Thyroid gland (tissue), 4 donors: Measurements from ENCODE around the gene CACNA1I. TPM values are rescaled to one million over a fixed set of nuclear protein-coding genes. Genes with fewer than 3 reads are reported as not detected.
A peak's percentile ranks its signal among the peaks of the same experiment; 100 is the strongest.

Experiments used
- DNase-seq, 2 donors: peaks; one replicate each; pipeline ENCODE4 v3.0.0-alpha.2; 2019
- H3K27ac ChIP-seq, 3 donors: fragments of 200-600 bp; sonication (generic); 1 replicate in 2 of 3; 2 replicates in 1 of 3; pipeline ENCODE4 v1.5.1; 2016 to 2019; ENCODE audit warnings: mild to moderate bottlenecking in 1 of 3, moderate library complexity in 1 of 3
- H3K27me3 ChIP-seq: fragments of 200-600 bp; sonication (generic); one replicate; pipeline ENCODE4 v1.5.1; 2019
- H3K36me3 ChIP-seq, 2 donors: fragments of 200-600 bp; sonication (generic); one replicate each; pipeline ENCODE4 v1.5.1; 2016 to 2019
- H3K4me1 ChIP-seq, 2 donors: fragments of 200-600 bp; sonication (generic); one replicate each; pipeline ENCODE4 v1.5.1; 2017 to 2019
- H3K4me3 ChIP-seq, 3 donors: fragments of 200-600 bp; sonication (generic); replicated peaks in 1 of 3; 1 replicate in 2 of 3; 2 replicates in 1 of 3; pipeline ENCODE4 v1.5.1; 2016; ENCODE audit warnings: mild to moderate bottlenecking in 1 of 3
- H3K9me3 ChIP-seq: fragments of 200-600 bp; sonication (generic); one replicate; pipeline ENCODE4 v1.5.1; 2017
- POLR2A ChIP-seq, 2 donors: fragments of 450-650 bp; IDR thresholded peaks; one replicate each; pipeline ENCODE4 v1.6.1; 2017; ENCODE audit warnings: antibody characterized with exemption in 2 of 2, mild to moderate bottlenecking in 2 of 2, moderate library complexity in 1 of 2
- WGBS, 2 donors: methylation state at CpG; one replicate each; pipeline ENCODE4 v1.1.5; 2017; 5-methylcytosine and 5-hydroxymethylcytosine counted together
- intact Hi-C: fragments of 100-400 bp; cut with DNase I; formaldehyde crosslinking; loops from one replicate; pipeline ENCODE4 v1.15.1; 2023
- total RNA-seq, 4 donors: library from RNA; depleted of rRNA; stranded (reverse); fragments of >200 nt; gene quantifications; one replicate each; pipeline ENCODE4 v1.2.3, GENCODE V29; 2016
- TF ChIP-seq, protein P1 (sequence below), 6 experiments: fragments of 200-600 bp in 3 of 6; fragments of 450-650 bp in 3 of 6; sonication (generic) in 3 of 6; IDR thresholded peaks; one replicate each; pipeline ENCODE4 v1.5.1; 2016 to 2019; ENCODE audit warnings: antibody characterized with exemption in 6 of 6, mild to moderate bottlenecking in 2 of 6, inconsistent platforms in 1 of 6, moderate library complexity in 1 of 6

CACNA1I gene
- total RNA-seq, 4 donors from 2014 or later = 3.7 to 10.7 (median 6.4) TPM

DNA sequence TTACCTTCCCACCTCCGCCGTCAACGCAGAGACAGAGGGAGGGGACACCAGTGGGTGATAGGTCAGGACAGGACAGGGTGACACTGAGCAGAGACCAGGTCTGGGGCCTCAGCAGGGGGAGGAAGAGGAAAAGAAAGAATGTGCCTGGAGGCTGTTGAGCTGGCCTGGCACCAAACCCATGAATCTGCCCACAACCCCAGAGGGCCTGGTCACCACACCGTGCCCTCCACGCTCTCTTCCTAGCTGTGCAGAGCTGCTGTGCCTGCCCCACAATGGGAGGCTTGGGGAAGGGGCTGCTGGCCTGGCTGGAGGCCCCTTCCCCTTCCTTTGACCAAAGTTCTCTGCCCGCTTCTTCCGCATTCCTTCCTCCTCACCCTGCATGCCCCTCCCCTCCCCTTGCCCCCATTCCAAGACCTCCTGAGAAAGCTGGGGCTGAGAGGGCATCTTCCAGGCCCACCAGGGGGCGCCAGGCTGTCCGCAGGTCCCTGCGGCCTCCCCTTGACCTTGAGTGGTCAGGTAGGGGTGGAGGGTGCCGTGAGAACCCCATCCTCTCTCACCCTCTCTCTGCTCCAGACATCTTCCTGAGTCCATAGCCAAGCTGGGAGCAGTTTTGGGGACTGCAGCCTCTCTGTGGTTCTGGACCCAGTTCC is 11.0 kb upstream of the CACNA1I start:
- peak; percentile 68 to 75 for DNase-seq
- intact Hi-C loops = no loop called here
- H3K36me3 ChIP-seq = no peaks in the 10 kb centered on the region
- H3K27me3 ChIP-seq = no peaks in the 10 kb centered on the region
- TF ChIP-seq, protein P1, sequence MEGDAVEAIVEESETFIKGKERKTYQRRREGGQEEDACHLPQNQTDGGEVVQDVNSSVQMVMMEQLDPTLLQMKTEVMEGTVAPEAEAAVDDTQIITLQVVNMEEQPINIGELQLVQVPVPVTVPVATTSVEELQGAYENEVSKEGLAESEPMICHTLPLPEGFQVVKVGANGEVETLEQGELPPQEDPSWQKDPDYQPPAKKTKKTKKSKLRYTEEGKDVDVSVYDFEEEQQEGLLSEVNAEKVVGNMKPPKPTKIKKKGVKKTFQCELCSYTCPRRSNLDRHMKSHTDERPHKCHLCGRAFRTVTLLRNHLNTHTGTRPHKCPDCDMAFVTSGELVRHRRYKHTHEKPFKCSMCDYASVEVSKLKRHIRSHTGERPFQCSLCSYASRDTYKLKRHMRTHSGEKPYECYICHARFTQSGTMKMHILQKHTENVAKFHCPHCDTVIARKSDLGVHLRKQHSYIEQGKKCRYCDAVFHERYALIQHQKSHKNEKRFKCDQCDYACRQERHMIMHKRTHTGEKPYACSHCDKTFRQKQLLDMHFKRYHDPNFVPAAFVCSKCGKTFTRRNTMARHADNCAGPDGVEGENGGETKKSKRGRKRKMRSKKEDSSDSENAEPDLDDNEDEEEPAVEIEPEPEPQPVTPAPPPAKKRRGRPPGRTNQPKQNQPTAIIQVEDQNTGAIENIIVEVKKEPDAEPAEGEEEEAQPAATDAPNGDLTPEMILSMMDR (IDR thresholded peaks at IDR 0.05) = peak in 3 of 6 experiments; percentile 38 to 46 (median 40)
- no peak for TF ChIP-seq POLR2A (IDR thresholded peaks at IDR 0.05)
- H3K4me1 ChIP-seq = peaks cover 19 to 33% of the 10 kb centered on the region in 2 donors
- peak overlapping the region; percentile 70 to 93 (median 84) for H3K27ac ChIP-seq
- WGBS, 2 donors = 42 to 69% methylated on average over 11 of the region's 11 CpGs
- H3K9me3 ChIP-seq = no peaks in the 10 kb centered on the region
- H3K4me3 ChIP-seq = no peak overlapping the region

DNA sequence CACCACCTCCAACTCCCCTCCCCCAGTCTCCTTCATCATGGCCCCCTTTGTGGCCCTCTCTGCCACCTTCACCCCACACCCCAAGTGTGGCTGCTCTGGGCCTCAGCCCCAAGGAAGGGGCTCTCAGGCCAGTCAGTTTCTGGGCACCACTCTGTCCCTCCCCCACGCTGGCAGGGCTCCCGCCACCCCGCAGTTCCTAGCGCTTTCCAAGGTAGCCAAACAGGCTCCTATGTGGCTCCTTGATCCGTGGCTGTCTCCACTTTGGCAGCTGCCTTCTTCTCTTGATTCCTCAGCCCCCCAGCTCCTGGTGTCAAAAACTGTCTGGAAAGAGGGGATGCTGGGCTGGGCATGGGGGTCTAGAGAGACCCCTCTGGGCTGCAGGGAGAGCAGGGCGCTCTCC is 10.4 kb upstream of the CACNA1I start:
- intact Hi-C loops = no loop called here
- no peak for TF ChIP-seq POLR2A (IDR thresholded peaks at IDR 0.05)
- TF ChIP-seq, protein P1 (IDR thresholded peaks at IDR 0.05) = no peak

DNA sequence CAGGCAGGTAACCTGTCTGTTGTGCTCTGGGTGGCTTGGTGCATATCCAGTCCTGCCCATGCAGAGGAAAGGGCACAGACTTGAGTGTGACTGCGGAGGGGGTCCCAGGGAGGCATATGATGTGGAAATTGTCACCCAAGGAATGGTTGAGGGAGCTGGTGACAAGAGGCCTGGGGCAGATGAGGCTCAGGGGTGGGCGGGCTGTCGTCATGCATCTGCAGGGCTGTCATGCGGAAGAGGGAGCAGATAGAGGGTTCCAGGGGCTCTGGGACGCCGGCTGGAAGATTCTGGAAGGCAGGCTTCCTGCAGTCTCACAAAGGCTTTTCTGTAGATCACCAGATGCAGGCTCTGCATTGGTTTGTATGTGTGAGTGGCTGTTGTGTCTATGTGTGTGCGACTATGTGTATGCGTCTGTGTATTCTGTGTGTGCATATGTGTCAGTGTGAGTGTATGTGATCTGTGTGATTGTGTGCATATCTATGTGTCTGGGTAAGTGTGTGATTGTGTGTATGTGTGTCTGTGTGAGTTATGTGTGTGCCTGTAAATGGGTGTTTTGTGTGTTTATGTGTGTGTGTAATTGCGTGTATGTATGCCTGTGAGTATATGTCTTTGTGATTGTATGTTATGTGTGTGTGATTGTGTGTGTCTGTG is 7.6 kb upstream of the CACNA1I start:
- no peak overlapping the region for H3K27ac ChIP-seq
- H3K27me3 ChIP-seq = no peaks in the 10 kb centered on the region
- peaks cover 19 to 33% of the 10 kb centered on the region in 2 donors for H3K4me1 ChIP-seq
- H3K4me3 ChIP-seq = no peak overlapping the region
- no peak for TF ChIP-seq POLR2A (IDR thresholded peaks at IDR 0.05)
- TF ChIP-seq, protein P1 (IDR thresholded peaks at IDR 0.05) = no peak
- DNase-seq = no peak
- intact Hi-C loops = no loop called here
- no peaks in the 10 kb centered on the region for H3K36me3 ChIP-seq
- 73 to 85% methylated on average over 9 of the region's 9 CpGs for WGBS, 2 donors
- H3K9me3 ChIP-seq = no peaks in the 10 kb centered on the region

More for the DNA sequence above, 10.4 kb upstream of the CACNA1I start:
- Histone ChIP-seq H3K36me3 (no peaks in the 10 kb centered on the region), H3K27me3 (no peaks in the 10 kb centered on the region), H3K4me1 (peaks cover 19 to 33% of the 10 kb centered on the region in 2 donors), H3K27ac (peak overlapping the region; percentile 70 to 93 (median 84)), H3K4me3 (no peak overlapping the region), H3K9me3 (no peaks in the 10 kb centered on the region)
- peak; percentile 63 to 70 for DNase-seq
- 47 to 66% methylated on average over 6 of the region's 6 CpGs for WGBS, 2 donors

DNA sequence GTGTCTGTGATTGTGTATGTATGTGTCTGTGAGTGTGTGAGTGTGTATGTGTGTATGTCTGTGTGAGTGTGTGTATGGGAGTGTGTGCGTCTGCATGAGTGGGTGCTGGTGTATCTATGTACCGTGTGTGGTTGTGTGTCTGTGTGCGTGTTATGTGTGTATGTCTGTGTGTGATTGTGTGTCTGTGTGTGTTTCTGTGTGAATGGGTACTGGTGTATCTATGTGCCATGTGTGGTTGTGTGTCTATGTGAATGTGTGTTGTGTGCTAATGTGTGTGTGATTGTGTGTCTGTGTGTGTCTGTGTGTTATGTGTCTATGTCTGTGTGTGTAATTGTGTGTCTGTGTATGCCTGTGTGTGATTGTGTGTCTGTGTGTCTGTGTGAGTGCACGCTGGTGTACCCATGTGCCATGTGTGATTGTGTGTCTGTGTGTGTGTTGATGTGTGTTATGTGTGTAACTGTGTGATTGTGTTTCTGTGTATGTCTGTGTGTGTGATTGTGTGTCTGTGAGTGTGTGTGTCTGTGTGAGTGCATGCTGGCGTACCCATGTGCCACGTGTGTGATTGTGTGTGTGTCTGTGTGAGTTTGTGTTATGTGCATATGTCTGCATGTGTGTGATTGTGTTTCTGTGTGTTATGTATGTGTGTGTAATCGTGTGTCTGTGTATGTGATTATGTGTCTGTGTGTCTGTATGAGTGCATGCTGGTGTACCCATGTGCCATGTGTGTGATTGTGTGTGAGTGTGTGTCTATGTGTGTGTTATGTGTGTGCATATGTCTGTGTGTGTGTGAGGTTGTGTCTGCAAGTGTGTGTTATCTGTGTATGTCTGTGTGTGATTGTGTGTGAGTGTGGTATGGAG is 6.8 kb upstream of the CACNA1I start:
- Histone ChIP-seq H3K36me3 (no peaks in the 10 kb centered on the region), H3K27me3 (no peaks in the 10 kb centered on the region), H3K9me3 (no peaks in the 10 kb centered on the region), H3K4me1 (peaks cover 20 to 33% of the 10 kb centered on the region in 2 donors), H3K27ac (no peak overlapping the region), H3K4me3 (no peak overlapping the region)
- DNase-seq = no peak
- WGBS, 2 donors = 88 to 97% methylated on average over 7 of the region's 7 CpGs
- no peak for TF ChIP-seq POLR2A (IDR thresholded peaks at IDR 0.05)
- TF ChIP-seq, protein P1 (IDR thresholded peaks at IDR 0.05) = no peak
- intact Hi-C loops = no loop called here
